T-helper 2 cell treated with Interferon-gamma antibody and Interleukin-4, amounts not matched to agents 100 ng/mL and 5 ng/mL, for 36 hours (primary cell): ENCODE results near the gene CRYBG2. TPM values are rescaled to one million over a fixed set of nuclear protein-coding genes. Genes with fewer than 3 reads are reported as not detected.
"Not testable (repeated sequence)": the region's sequence is repeated elsewhere in the genome, so short reads cannot be mapped to it uniquely, and the experiment has no call there.

Source experiments
- intact Hi-C: fragments of 100-400 bp; cut with micrococcal nuclease; formaldehyde crosslinking; loops from one replicate; pipeline ENCODE4 v1.15.1; 2023
- total RNA-seq: library from RNA; stranded (reverse); gene quantifications from 2 replicates; pipeline ENCODE4 v1.2.3, GENCODE V29; 2022

CRYBG2 gene
- total RNA-seq, 1 donor from 2014 or later: 1.2 TPM

DNA sequence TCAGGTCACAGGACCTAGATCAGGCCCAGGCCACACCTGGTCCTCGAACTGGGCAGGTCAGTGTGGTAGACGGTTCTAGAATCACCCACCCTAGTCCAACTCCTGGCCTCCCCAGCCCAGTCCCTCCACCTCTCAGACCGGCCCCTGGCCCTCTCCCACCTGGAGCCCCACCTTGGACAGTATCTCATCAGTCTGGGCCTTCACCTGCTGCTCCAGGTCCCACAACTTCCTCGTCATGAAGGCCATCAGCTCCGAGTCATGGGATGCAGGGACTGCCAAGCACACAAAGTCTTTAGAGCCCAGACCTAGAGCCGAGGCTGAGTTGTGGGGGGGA is 56.2 kb downstream of the CRYBG2 start:
- intact Hi-C loops: no loop called here

DNA sequence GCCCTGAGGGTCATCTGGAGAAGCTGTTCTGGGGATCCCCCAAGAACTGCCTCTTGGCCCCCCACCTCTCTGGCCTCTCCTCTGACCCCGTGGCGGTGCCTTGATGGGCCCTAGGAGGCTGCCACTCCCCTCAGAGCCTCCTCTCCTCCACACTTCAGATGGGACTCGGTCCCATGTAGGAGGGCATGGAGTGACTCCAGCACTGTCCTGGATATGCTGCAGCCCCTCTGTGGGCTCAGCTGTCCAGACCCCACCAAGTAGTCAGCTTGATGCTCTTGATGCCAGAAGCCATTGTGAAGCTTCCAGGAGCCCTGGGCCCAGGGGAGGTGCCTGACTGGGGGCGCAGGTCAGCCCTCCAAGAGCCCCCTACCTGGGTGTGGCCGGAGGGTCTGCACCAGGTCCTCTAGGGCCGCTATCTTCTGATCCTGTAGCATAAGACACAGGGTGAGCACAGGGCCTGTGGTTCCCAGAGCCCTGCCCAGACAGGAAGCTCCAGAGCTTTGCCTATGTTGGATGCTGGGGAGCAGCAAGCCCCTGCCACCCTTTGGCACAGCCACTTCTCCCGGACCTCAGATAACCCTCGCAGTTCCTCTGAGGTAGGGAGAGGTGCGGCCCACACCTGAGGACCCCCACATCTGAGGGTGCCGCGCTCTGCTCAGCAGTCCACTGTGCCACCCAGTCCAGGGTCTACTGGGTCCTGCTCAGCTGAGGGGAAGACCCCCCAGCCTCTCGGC is 56.7 kb downstream of the CRYBG2 start:
- intact Hi-C loops: no loop called here

GRCh38 chr1:26296340-26297056 is 57.4 kb downstream of the CRYBG2 start:
- intact Hi-C loops: no loop called here

DNA sequence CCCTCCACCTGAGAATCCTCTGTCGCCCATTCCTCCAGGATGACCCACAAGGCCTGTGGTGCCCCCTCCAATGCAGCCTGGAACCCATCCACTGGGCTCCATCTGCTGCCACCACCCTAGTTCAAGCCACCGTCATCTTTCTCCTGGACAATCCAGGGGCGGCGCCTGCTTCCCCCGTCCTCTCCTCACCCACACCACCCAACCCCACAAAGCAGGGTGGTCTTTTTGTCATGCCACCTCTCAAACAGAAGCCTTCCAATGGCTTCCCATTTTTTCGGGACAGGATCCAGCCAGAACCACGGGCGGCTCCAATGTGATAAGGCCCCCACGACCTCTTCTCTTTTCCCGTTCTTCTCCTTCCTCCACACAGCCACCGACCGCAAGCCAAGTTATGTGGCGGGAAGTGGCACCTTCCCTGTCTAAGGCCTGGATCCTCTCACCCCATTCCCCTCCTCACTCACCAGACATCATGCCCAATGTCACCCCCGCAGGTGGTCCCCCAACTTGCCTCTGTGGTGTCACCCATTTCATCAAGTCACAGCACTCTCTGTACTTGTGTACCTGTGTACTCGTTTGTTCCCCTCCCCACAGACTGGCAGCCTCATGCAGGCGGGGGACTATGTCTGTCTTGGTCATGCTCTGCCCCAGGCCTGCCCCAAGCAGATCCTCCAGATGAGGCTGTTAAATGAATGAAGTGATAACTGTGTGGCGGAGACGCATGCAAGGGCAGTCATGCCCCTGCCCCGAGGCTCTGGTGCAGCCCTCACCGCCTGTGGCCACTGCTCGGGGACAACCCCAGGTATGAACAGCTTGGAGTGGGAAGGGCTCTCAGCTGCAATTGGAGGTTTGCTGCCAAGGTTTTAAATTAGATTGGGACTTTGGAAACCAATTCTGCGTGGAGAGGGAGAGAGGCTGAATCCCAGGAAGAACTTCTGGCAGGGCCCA is 58.5 kb downstream of the CRYBG2 start:
- intact Hi-C loops: no loop called here

DNA sequence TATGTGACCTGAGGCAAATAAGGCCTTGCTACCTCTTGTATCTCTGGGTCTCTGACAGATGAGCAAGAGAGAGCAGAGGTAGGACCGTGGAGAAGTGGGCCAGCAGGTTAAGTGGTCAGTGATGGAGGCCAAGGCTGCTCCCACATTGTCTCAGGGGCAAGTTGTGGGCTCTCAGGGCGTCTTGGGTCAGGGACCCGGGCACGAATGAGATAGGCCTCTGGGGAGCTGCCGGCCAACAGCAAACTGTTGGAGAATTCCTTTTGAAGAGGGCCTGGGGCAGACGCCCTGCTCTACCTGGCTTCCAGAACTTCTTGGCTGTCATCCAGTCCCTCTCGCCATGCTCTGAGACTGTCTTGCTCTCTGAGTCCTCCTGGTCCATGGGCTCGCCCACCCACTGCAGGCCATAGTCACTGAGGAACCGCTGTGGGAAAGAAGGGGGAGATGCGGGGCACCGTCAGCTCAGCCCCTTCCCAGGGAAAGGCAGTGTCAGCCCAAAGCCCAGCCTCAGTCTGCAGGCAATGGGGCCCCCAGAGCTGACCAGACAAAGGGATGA is 59.9 kb downstream of the CRYBG2 start:
- intact Hi-C loops: no loop called here

DNA sequence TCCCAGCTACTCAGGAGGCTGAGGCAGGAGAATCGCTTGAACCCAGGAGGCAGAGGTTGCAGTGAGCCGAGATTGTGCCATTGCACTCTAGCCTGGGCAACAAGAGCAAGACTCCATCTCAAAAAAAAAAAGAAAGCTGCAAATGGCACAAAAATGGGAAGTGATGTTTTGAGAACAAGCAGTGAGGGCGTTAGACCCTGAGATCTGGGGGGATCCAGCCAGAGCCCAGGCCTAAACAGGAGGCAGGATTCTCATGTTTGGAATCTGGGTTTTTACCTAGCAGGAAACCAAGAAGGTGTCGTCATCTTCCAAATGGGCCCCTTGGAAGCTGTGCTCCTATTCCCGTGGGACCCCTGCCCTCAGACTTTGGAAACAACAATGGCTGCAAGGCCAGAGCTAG is 61.2 kb downstream of the CRYBG2 start:
- intact Hi-C loops: not testable (repeated sequence)

DNA sequence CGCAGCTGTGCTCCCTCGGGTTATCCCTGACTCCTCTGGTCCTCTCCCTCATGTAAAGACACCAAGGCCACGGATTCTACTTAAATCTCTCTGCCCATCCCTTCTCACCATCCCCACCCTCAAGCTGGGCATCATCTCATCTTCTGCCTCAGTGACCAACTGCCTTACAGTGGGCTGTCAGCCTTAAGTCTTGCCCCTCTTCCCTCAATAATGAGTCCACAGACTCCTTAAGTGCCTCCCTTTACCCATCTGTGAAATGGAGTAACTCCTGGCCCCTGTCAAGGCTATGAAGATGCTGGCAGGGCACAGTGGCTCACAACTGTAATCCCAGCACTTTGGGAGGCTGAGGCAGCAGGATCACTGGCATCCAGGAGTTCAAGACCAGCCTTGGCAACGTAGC is 62.0 kb downstream of the CRYBG2 start:
- intact Hi-C loops: no loop called here

DNA sequence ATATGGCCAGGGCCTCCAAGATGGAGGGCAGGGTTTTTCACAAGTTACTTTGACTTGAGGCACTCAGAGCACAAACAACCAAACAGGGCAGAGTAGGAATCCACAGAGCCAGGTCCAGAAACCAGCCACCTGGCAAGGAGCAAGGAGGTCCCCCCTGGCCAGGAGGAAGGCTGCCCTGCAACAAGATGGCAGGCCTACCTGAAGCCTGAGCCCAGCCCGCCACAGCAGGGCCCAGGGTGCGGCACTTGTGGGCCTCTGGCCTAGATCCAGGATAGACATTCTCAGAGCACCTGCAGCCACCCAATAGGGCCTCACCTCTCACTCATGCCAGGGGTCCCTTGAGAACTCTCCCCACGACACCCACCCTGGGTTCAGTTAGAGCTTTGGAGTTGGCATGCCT is 62.5 kb downstream of the CRYBG2 start:
- intact Hi-C loops: no loop called here

DNA sequence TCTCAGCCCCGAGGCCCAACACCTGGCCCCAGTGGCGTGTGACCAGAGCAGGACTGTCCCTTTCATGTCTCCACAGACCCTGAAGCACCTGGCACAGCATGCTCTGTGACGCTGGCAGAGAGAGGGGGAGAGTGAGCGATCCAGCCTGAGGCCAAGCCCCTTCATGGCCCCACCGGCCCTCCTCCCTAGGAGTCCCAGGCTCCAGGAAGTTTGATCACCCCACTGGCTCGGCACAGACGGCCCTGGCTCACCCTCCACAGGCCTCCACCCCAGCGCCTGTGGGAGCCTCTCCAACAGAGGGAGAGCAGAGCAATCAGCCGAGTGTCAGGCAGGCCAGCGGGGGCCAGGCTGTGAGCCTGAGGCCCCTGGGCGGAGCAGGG is 63.1 kb downstream of the CRYBG2 start:
- intact Hi-C loops: no loop called here

- intact Hi-C loops: no loop called here
These were observed 63.6 kb downstream of the CRYBG2 start for GRCh38 chr1:26290122-26290881.

DNA sequence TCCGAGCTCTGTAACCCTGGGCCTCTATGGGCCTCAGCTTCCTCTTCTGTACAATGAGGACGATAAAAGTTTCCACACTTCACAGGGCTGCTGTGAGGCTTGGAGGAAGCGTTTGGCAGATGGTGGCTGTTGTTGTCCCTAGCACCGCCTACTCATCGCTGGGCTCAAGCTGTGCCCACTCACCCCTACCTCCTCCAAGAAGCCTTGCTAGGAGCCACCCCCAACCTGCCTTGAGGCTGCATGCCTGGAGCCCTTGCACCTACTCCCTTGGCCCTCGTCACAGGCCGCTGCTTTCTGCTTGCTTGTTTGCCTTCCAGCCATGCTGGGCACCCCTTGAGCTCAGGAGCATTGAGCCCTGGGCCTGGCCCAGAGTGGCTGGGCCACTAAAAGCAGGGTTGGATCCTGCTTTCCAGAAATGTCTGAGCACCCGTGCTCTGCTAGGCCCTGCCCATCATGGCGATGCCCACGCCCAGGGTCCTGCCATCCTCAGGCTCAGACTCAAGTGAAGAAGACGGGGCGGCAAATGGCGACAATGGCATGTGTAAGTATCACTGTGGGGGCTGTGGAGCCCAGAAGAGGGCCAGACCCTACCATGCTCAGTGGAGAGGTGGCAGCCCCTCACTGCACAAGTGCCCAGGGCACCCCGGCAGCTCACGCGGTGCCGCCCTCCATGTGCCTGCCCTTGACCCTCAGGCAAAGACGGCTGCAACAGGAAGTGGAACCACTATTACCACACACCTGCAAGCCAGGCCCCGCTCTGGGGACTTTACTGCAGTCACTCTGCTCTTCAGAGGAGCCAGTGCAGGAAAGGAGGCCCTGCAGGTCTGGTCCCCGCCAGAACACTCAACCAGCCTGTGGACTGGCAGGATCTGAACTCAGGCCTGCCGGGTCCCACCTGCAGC is 64.5 kb downstream of the CRYBG2 start:
- intact Hi-C loops: loop anchor here (5.0 kb wide), 1 partner anchor 103 kb away; no protein-coding TSS in a partner anchor

DNA sequence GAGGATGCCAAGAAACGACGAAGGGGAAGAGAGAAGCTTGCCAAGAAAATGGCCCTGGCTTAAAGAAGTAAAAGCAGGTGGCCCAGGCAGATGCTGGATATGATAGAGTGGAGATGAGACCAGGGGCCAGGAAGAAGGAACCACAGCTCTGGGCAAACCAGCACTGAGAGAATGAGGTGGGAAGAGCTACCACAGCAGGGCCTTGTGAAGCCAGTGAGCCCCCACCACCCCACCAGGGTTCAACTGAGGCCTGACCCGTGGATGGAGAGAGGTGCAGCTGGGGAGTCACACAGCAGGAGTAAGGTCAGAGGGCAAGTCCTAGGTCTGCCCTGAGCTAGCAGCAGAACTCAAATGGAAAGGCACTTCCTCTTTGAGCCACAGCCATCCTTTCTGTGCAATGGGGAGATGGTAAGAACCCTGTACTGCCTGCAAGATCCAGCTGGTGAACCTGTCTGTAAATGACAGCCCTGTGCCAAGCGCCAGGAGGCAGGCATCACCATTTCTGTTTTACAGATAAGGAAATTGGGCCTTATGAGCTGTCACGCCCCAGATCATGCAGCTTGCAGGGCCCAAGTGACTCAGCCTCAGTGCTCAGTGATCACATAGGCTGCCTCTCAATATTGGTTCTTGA is 65.5 kb downstream of the CRYBG2 start:
- intact Hi-C loops: loop anchor here (5.0 kb wide), 1 partner anchor 104 kb away; no protein-coding TSS in a partner anchor

GRCh38 chr1:26287811-26288210 is 66.1 kb downstream of the CRYBG2 start:
- intact Hi-C loops: loop anchor here (1.0 to 5.0 kb wide), 4 partner anchors 19 to 104 kb away; no protein-coding TSS in a partner anchor

DNA sequence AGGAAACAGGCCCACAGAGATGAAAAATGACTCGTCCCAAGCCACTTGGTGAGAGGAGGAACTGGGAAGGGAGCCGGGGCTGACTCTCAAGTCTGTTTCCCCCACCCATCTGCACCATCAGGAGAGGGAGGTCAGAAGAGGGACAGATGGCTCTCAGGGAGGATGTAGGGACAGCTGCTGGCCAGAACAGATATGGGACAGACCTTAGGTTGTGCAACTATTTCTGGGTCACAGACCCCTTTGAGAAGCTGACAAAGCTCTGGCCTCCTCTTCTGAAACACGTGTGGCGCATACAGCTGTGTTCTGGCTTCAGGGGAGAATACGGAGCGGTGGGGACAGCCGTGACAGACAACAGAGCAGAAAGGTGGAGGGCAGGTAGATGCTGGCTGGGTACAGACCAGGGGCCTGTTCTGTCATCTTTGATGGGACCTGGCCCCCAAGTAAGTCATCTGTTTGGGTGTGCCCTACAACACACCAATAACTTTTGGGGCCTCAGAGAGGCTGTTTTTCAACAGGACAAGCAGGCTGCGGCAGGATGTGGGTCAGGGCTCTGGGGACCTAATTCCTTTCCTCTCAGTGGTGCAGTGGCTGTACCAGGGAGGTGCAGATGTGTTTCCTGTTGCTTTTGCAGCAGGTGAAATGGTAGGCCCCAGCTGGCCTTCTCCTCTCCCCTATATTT is 66.8 kb downstream of the CRYBG2 start:
- intact Hi-C loops: loop anchor here (1.0 to 5.0 kb wide), 4 partner anchors 20 to 105 kb away; no protein-coding TSS in a partner anchor

DNA sequence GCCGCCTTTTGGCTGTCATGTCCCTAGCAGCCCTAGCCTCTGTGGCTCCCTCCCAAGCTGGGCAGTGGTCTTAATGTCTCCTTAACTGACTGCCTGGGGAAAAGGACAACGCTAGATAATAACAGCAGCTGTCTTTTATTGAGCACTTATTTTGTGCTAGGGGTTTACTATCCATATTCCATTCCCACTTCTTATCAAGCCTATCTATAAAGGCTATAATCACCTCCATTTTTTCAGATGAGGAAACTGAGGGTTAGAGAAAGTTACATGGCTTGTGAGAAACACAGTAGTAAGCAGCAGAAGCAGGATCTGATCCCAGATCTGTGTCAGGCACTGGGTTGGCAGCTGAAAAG is 67.9 kb downstream of the CRYBG2 start:
- intact Hi-C loops: loop anchor here (5.0 kb wide), 1 partner anchor 106 kb away; no protein-coding TSS in a partner anchor

GRCh38 chr1:26285366-26286063 is 68.4 kb downstream of the CRYBG2 start:
- intact Hi-C loops: loop anchor here (1.0 to 5.0 kb wide), 3 partner anchors 9 to 107 kb away; no protein-coding TSS in a partner anchor

GRCh38 chr1:26284597-26285347 is 69.2 kb downstream of the CRYBG2 start:
- intact Hi-C loops: loop anchor here (1.0 to 5.0 kb wide), 4 partner anchors 8 to 108 kb away; partner anchors contain the start of gene UBXN11
